Mucosa of descending colon (tissue), 3 donors: ENCODE measurements around the gene KLF1. TPM values are rescaled to one million over a fixed set of nuclear protein-coding genes. Genes with fewer than 3 reads are reported as not detected.

Source experiments
- ATAC-seq: fragments of 200-7000 bp; cut with Tn5 transposase; one replicate; pipeline ENCODE4 v1.9.1; 2020; ENCODE audit warnings: mild to moderate bottlenecking, moderate library complexity
- DNase-seq, 3 donors: peaks; one replicate each; pipeline ENCODE4 v3.0.0-alpha.2; 2020
- H3K36me3 ChIP-seq: fragments of 200-600 bp; one replicate; pipeline ENCODE4 v1.8.0; 2021; ENCODE audit warnings: low read depth, mild to moderate bottlenecking
- H3K4me1 ChIP-seq: fragments of 200-600 bp; one replicate; pipeline ENCODE4 v1.8.0; 2021; ENCODE audit warnings: low read depth, mild to moderate bottlenecking
- H3K4me3 ChIP-seq: fragments of 200-600 bp; one replicate; pipeline ENCODE4 v1.8.0; 2021; ENCODE audit warnings: mild to moderate bottlenecking
- H3K9me3 ChIP-seq: fragments of 200-600 bp; one replicate; pipeline ENCODE4 v1.8.0; 2021; ENCODE audit warnings: mild to moderate bottlenecking
- intact Hi-C, 2 donors: fragments of 100-400 bp; cut with DNase I in 1 of 2; cut with micrococcal nuclease in 1 of 2; formaldehyde crosslinking; loops; one replicate each; pipeline versions ENCODE4 v1.11.0 to v1.11.1; 2022; cut with DNase I, micrococcal nuclease
- total RNA-seq, 3 donors: library from RNA; stranded (reverse); fragmentation: NEBNext Ultra II Directional in 2 of 3; extraction: Animal tissue kit (Norgen Biotek cat#: 25700) in 2 of 3; gene quantifications; one replicate each; pipeline versions ENCODE4 v1.2.1 to v1.2.4, GENCODE V29; 2021 to 2023
- TF ChIP-seq, protein P1 (sequence below): fragments of 200-600 bp; IDR thresholded peaks from one replicate; pipeline ENCODE4 v1.8.0; 2022; ENCODE audit warnings: antibody characterized with exemption, mild to moderate bottlenecking
- donor health status: DM: no; HTN: no; CAD: no; lungs with moderate emphysema.
- donor health status: DM: no; HTN: no; CAD: no.
- donor health status: DM: no; HTN: yes; CAD: no.

KLF1 gene
- total RNA-seq, 3 donors from 2014 or later: not detected

DNA sequence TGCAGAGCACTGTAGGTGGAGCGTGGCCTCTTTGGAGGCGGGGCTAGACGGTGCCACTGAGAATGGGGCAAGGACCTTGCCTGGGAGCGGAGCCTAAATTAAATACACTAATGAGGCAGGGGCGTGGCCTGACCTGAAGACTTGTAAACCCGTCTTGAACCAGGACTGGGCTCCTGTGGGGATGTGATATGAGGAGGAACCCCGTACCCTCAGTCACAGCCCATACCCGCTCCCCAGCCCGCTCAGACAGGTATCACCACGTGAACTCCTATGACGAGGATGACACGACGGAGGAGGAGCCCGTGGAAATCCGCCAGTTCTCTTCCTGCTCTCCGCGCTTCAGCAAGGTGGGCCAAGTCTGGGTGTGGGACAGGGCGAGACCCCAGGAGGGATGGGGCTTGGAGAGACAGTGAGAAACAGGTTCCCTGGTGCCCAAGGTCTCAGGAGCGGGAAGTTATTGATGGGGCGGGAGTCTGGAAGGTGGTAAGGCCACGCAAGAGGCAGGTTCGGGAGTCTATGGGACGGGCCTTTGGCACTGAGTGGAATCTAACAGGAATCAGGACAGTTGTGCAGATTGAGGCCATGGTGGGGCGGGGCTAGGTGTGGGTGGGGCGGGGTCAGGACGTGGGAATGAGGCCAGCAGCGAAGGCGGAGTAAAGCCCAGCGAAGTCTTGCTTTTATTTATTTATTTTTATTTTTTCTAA lies 20.4 kb downstream of the KLF1 start:
- peaks cover 6% of the 10 kb centered on the region for H3K4me1 ChIP-seq
- H3K36me3 ChIP-seq: no peaks in the 10 kb centered on the region
- TF ChIP-seq, protein P1, sequence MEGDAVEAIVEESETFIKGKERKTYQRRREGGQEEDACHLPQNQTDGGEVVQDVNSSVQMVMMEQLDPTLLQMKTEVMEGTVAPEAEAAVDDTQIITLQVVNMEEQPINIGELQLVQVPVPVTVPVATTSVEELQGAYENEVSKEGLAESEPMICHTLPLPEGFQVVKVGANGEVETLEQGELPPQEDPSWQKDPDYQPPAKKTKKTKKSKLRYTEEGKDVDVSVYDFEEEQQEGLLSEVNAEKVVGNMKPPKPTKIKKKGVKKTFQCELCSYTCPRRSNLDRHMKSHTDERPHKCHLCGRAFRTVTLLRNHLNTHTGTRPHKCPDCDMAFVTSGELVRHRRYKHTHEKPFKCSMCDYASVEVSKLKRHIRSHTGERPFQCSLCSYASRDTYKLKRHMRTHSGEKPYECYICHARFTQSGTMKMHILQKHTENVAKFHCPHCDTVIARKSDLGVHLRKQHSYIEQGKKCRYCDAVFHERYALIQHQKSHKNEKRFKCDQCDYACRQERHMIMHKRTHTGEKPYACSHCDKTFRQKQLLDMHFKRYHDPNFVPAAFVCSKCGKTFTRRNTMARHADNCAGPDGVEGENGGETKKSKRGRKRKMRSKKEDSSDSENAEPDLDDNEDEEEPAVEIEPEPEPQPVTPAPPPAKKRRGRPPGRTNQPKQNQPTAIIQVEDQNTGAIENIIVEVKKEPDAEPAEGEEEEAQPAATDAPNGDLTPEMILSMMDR: no peak
- no peak overlapping the region for H3K4me3 ChIP-seq
- intact Hi-C loops: no loop called here
- ATAC-seq (peak; percentile 52), DNase-seq (peak in 1 of 3 donors; percentile 58)
- H3K9me3 ChIP-seq: no peaks in the 10 kb centered on the region

DNA sequence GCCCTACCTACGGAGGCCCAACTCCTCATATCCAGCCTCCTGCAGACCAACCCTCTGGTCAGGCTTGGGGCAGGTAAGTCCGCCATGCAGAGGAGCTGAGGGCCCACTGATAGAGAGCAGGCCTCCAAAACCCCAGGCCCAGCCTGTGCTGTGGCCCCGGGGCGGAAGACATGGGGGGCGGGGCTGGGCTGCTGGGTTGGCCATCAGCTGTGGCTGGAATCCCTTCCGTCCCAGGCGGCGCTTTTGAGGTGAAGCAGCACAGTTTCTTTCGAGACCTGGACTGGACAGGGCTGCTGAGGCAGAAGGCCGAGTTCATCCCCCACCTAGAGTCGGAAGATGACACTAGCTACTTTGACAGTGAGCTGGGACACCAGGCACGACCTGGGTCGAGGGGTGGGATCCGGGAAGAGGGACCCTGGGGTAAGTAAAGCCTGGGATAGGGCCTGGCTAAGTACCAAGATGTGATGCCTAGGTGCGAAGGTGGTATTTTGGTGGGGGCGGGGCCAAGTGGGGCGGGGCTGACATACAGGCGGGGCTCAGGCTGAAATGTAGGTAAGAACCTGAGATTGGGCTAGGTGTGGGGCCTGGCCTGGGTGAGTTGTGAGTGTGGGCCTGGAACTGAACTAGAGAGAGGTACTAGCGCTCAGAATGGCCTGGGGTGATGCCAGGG lies 21.1 kb downstream of the KLF1 start:
- TF ChIP-seq, protein P1: no peak
- Histone ChIP-seq H3K4me3 (no peak overlapping the region), H3K36me3 (no peaks in the 10 kb centered on the region), H3K4me1 (peaks cover 6% of the 10 kb centered on the region), H3K9me3 (no peaks in the 10 kb centered on the region)
- DNase-seq (no peak), ATAC-seq (no peak)
- intact Hi-C loops: no loop called here

DNA sequence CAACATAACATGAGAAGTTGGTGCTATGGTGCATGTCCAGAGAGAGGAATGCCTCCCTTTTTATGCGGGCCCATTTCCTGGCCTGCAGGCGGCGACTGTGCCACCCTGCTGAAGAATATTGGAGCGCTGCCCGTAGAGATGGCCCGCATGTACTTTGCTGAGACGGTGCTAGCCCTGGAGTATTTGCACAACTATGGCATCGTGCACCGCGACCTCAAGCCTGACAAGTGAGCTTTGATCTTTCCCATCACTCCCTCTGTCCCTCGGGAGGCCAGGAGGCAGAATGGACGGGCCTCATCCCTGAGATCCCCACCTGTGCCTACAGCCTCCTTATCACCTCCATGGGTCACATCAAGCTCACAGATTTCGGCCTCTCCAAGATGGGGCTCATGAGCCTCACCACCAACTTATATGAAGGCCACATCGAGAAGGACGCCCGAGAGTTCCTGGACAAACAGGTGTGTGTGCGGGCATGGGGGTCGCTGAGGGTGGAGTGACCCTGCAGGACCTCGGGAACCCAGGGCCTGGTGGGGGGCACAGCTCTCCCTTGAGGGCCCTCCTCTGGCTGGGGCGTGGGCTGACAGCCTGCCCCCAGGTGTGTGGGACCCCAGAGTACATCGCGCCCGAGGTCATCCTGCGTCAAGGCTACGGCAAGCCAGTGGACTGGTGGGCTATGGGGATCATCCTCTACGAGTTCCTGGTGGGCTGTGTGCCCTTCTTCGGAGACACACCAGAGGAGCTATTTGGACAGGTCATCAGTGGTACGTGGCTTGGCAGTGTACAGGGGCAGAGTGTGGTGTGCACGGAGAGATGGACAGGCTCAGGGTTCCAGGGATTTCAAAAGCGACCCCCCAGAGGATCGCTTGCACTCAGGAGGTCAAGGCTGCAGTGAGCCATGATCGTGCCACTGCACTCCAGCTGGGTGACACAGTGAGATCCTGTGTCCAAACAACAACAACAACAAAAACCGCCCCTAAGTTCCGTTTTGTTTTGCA lies 22.0 kb downstream of the KLF1 start:
- peak; percentile 56 for ATAC-seq
- Histone ChIP-seq H3K4me1 (peaks cover 6% of the 10 kb centered on the region), H3K9me3 (no peaks in the 10 kb centered on the region), H3K36me3 (no peaks in the 10 kb centered on the region), H3K4me3 (no peak overlapping the region)
- DNase-seq: peak in 2 of 3 donors; percentile 44 to 48
- TF ChIP-seq, protein P1: no peak
- intact Hi-C loops: no loop called here

DNA sequence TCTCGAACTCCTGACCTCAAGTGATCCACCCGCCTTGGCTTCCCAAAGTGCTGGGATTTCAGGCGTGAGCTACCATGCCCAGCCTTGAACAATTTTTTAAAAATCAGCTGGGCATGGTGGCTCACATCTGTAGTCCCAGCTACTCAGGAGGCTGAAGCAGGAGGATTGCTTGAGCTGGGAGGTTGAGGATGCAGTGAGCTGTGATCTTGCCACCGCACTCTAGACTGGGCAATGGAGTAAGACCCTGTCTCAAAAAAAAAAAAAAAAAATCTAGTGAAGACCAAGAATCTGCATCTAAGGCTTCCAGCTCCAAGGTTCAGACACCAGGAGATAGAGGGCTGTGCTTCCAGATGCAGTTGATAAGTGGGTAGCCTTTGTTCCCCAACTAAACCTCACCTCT lies 22.9 kb downstream of the KLF1 start:
- Histone ChIP-seq H3K9me3 (no peaks in the 10 kb centered on the region), H3K4me3 (no peak overlapping the region), H3K36me3 (no peaks in the 10 kb centered on the region), H3K4me1 (peaks cover 6% of the 10 kb centered on the region)
- ATAC-seq: no peak
- intact Hi-C loops: no loop called here
- DNase-seq: no peak
- TF ChIP-seq, protein P1: no peak

DNA sequence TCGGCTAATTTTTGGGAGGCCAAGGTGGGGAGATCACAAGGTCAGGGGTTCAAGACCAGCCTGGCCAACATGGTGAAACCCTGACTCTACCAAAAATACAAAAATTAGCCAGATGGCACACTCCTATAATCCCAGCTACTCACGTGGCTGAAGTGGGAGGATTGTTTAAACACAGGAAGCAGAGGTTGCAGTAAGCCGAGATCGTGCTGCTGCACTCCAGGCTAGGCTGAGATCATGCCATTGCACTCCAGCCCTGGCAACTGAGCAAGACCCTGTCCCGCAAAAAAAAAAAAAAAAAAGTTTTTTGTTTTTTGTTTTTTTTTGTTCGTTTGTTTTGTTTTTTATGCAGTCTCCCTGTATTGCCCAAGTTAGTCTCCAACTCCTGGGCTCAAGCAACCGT lies 27.5 kb downstream of the KLF1 start:
- ATAC-seq (no peak), DNase-seq (no peak)
- no peaks in the 10 kb centered on the region for H3K4me1 ChIP-seq
- no peaks in the 10 kb centered on the region for H3K36me3 ChIP-seq
- no peak overlapping the region for H3K4me3 ChIP-seq
- TF ChIP-seq, protein P1: no peak
- no peaks in the 10 kb centered on the region for H3K9me3 ChIP-seq
- intact Hi-C loops: no loop called here
